Caco-2 (cell line): Measurements from ENCODE around the gene C1QTNF12. TPM values are rescaled to one million over a fixed set of nuclear protein-coding genes. Genes with fewer than 3 reads are reported as not detected.

ENCODE experiments used
- BruUV-seq: library from RNA; stranded (reverse); fragments of 400-500 nt; replicated peaks from 2 replicates; lab custom pipeline; 2021; lab: Mats Ljungman, UMichigan
- CTCF ChIA-PET: fragments of 300-600 bp; sonication (Branson Sonifier 250); formaldehyde crosslinking; loops from one replicate; lab custom pipeline; 2022; ENCODE audit warnings: antibody characterized with exemption; lab: Charles Lee
- POLR2A ChIA-PET: fragments of 300-600 bp; sonication (Branson Sonifier 250); formaldehyde crosslinking; loops from one replicate; lab custom pipeline; 2022; ENCODE audit warnings: antibody characterized with exemption; lab: Charles Lee
- DNase-seq, 2 experiments: peaks; one replicate each; pipeline versions ENCODE4 v3.0.0 to v3.0.0-alpha.2; 2020 to 2022
- H3K27me3 ChIP-seq: replicated peaks from 2 replicates; pipeline ENCODE4 v1.6.0; 2011; ENCODE audit warnings: low read length; ENCODE audit not compliant: control insufficient read depth, insufficient read depth
- H3K36me3 ChIP-seq: 2 replicates; pipeline ENCODE4 v1.5.1; 2011; ENCODE audit warnings: low read length; ENCODE audit not compliant: control insufficient read depth, insufficient read depth
- H3K4me1 ChIP-seq: fragments of 250-450 bp; sonication (Bioruptor Pico); 2 replicates; pipeline ENCODE4 v1.5.1; 2020; ENCODE audit warnings: mild to moderate bottlenecking
- H3K4me3 ChIP-seq: 2 replicates; pipeline ENCODE4 v1.5.1; 2011; ENCODE audit warnings: low read depth, mild to moderate bottlenecking, control low read depth, low read length
- H3K9me3 ChIP-seq: fragments of 250-450 bp; sonication (Bioruptor Pico); 2 replicates; pipeline ENCODE4 v1.5.1; 2020; ENCODE audit warnings: mild to moderate bottlenecking, moderate library complexity
- H3K27ac Mint-ChIP-seq: one replicate; pipeline ENCODE4 v1.8.0; 2022; ENCODE audit warnings: mixed read lengths; ENCODE audit not compliant: unreplicated experiment
- H3K27me3 Mint-ChIP-seq: one replicate; pipeline ENCODE4 v1.8.0; 2022; ENCODE audit warnings: mixed read lengths; ENCODE audit not compliant: insufficient read depth, unreplicated experiment
- H3K36me3 Mint-ChIP-seq: one replicate; pipeline ENCODE4 v1.8.0; 2022; ENCODE audit warnings: mild to moderate bottlenecking, mixed read lengths; ENCODE audit not compliant: insufficient read depth, unreplicated experiment
- H3K4me1 Mint-ChIP-seq: one replicate; pipeline ENCODE4 v1.8.0; 2022; ENCODE audit warnings: low read depth, mixed read lengths; ENCODE audit not compliant: unreplicated experiment
- H3K4me3 Mint-ChIP-seq: one replicate; pipeline ENCODE4 v1.8.0; 2022; ENCODE audit warnings: mild to moderate bottlenecking, moderate library complexity, mixed read lengths; ENCODE audit not compliant: unreplicated experiment
- H3K9me3 Mint-ChIP-seq: one replicate; pipeline ENCODE4 v1.8.0; 2022; ENCODE audit warnings: mixed read lengths; ENCODE audit not compliant: unreplicated experiment
- intact Hi-C: fragments of 100-400 bp; cut with micrococcal nuclease; formaldehyde crosslinking; loops from one replicate; pipeline ENCODE4 v1.10.0; 2022; ENCODE audit not compliant: unreplicated experiment
- total RNA-seq: library from RNA; stranded (reverse); gene quantifications from 2 replicates; pipeline ENCODE4 v1.2.3, GENCODE V29; 2022
- TF ChIP-seq, protein P1 (sequence below), 2 experiments: fragments of 200-600 bp in 1 of 2; IDR thresholded peaks; 1 replicate in 1 of 2; 2 replicates in 1 of 2; pipeline versions ENCODE4 v1.5.1 to v1.8.0; 2011 to 2022; ENCODE audit warnings: antibody characterized with exemption in 1 of 2, control low read depth in 1 of 2, inconsistent platforms in 1 of 2, low read depth in 1 of 2, low read length in 1 of 2, mild to moderate bottlenecking in 1 of 2, moderate library complexity in 1 of 2; ENCODE audit not compliant: insufficient read depth in 1 of 2, severe bottlenecking in 1 of 2, unreplicated experiment in 1 of 2

The C1QTNF12 gene
- total RNA-seq, 1 experiment from 2014 or later, result 3.7 TPM

DNA sequence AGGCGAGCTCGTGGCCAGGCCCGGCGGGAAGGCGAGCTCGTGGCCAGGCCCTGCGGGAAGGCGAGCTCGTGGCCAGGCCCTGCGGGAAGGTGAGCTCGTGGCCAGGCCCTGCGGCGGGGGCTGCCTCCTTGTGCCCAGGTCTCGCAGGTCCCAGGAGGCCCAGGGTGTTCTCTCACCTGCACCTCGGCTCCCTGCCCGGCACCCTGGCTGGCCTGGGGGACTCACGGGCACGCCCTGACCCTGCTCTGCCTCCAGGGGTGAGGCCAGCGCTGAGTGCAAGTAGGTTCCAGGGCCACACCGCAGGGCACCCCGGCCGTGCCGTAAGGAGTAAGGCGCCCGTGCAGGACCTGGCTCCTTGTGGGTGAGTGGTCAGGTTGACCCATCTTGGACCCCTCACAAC, 19.1 kb downstream of the C1QTNF12 start:
- no peak for DNase-seq
- no peak overlapping the region for H3K4me3 ChIP-seq
- no peak overlapping the region for H3K27ac Mint-ChIP-seq
- H3K36me3 ChIP-seq, result peaks cover 3% of the 10 kb centered on the region; the same call in 1 of the 2 replicates
- POLR2A ChIA-PET, result no interaction called here
- H3K4me3 Mint-ChIP-seq, result no peak overlapping the region
- no peaks in the 10 kb centered on the region for H3K27me3 Mint-ChIP-seq
- TF ChIP-seq, protein P1, sequence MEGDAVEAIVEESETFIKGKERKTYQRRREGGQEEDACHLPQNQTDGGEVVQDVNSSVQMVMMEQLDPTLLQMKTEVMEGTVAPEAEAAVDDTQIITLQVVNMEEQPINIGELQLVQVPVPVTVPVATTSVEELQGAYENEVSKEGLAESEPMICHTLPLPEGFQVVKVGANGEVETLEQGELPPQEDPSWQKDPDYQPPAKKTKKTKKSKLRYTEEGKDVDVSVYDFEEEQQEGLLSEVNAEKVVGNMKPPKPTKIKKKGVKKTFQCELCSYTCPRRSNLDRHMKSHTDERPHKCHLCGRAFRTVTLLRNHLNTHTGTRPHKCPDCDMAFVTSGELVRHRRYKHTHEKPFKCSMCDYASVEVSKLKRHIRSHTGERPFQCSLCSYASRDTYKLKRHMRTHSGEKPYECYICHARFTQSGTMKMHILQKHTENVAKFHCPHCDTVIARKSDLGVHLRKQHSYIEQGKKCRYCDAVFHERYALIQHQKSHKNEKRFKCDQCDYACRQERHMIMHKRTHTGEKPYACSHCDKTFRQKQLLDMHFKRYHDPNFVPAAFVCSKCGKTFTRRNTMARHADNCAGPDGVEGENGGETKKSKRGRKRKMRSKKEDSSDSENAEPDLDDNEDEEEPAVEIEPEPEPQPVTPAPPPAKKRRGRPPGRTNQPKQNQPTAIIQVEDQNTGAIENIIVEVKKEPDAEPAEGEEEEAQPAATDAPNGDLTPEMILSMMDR (IDR thresholded peaks at IDR 0.05; ENCODE audit: insufficient read depth in 1 of 2, low read depth in 1 of 2, low read length in 1 of 2, severe bottlenecking in 1 of 2, unreplicated experiment in 1 of 2), result no peak
- H3K4me1 ChIP-seq, result no peaks in the 10 kb centered on the region
- no peaks in the 10 kb centered on the region for H3K9me3 ChIP-seq
- H3K4me1 Mint-ChIP-seq, result peaks cover 6% of the 10 kb centered on the region
- peaks cover 51% of the 10 kb centered on the region for H3K36me3 Mint-ChIP-seq
- CTCF ChIA-PET, result no interaction called here
- intact Hi-C loops, result no loop called here
- BruUV-seq, result no TSS peak
- H3K27me3 ChIP-seq, result no peaks in the 10 kb centered on the region
- H3K9me3 Mint-ChIP-seq, result no peaks in the 10 kb centered on the region

DNA sequence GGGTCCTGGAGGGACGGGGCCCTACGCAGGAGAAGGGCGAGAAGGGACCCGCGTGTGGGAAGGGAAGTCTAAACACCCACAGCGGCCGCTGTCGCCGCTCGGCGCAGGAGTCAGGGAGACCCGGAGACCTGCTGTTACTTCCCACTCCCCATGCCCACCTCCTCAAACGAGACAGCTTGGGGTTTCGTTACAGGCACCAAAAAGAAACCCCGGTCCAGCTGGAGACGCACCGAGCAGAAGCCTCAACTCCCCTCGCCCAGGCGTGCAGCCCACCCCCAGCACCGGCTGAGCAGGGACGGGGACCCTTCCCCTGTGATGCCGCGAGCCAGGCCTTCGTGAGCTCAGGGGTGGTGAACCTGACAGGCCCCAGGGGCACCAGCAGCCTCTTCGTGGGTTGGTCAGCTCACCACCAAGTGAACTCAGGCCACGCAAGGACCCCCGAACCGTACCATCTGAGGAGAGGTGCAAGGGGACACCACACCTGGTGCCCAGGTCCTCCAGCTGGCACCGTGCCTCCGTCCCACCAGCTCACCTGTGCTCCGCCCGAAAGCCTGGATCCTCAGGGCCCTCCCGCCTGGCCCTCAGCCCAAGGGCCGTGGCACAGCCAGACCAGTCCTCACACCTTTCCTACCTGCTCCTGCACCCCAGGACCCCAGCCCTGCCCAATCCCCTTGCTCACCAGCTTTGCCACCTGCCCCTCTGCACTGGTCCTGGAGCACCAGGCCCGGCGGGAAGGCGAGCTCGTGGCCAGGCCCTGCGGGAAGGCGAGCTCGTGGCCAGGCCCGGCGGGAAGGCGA, 19.8 kb downstream of the C1QTNF12 start:
- BruUV-seq, result no TSS peak
- no peaks in the 10 kb centered on the region for H3K9me3 Mint-ChIP-seq
- Histone ChIP-seq H3K27me3 (no peaks in the 10 kb centered on the region), H3K36me3 (peaks cover 3% of the 10 kb centered on the region; the same call in 1 of the 2 replicates), H3K9me3 (no peaks in the 10 kb centered on the region), H3K4me3 (no peak overlapping the region), H3K4me1 (no peaks in the 10 kb centered on the region)
- peaks cover 51% of the 10 kb centered on the region for H3K36me3 Mint-ChIP-seq
- peaks cover 6% of the 10 kb centered on the region for H3K4me1 Mint-ChIP-seq
- POLR2A ChIA-PET, result no interaction called here
- TF ChIP-seq, protein P1 (IDR thresholded peaks at IDR 0.05; ENCODE audit: insufficient read depth in 1 of 2, low read depth in 1 of 2, low read length in 1 of 2, severe bottlenecking in 1 of 2, unreplicated experiment in 1 of 2), result no peak
- no peak overlapping the region for H3K4me3 Mint-ChIP-seq
- no peak for DNase-seq
- no peaks in the 10 kb centered on the region for H3K27me3 Mint-ChIP-seq
- H3K27ac Mint-ChIP-seq, result no peak overlapping the region
- intact Hi-C loops, result no loop called here
- CTCF ChIA-PET, result no interaction called here

DNA sequence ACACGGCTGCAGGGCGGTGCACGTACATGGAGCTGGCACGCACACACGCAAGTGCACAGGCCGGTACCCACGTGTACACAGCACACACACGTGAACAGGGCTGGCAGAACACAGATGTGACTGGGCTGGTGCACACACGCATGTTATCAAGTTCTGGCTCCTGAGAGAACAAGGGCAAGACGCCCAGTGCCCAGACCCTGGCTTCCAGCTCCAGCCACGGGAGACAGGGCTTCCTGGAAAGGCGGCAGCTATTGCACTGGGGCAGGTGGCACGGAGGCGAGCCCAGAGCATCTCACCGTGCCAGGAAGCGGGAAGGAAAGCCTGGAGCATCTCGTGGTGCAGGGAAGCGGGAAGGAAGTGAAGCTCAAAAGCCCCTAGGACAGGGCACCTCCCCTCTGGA, 20.6 kb downstream of the C1QTNF12 start:
- Histone ChIP-seq H3K9me3 (no peaks in the 10 kb centered on the region), H3K4me1 (no peaks in the 10 kb centered on the region), H3K4me3 (no peak overlapping the region), H3K36me3 (peaks cover 3% of the 10 kb centered on the region; the same call in 1 of the 2 replicates), H3K27me3 (no peaks in the 10 kb centered on the region)
- no peak for DNase-seq
- intact Hi-C loops, result no loop called here
- BruUV-seq, result no TSS peak
- ChIA-PET CTCF (no interaction called here), POLR2A (no interaction called here)
- H3K27ac Mint-ChIP-seq, result no peak overlapping the region
- no peaks in the 10 kb centered on the region for H3K27me3 Mint-ChIP-seq
- H3K4me1 Mint-ChIP-seq, result peaks cover 6% of the 10 kb centered on the region
- H3K36me3 Mint-ChIP-seq, result peaks cover 51% of the 10 kb centered on the region
- TF ChIP-seq, protein P1 (IDR thresholded peaks at IDR 0.05; ENCODE audit: insufficient read depth in 1 of 2, low read depth in 1 of 2, low read length in 1 of 2, severe bottlenecking in 1 of 2, unreplicated experiment in 1 of 2), result no peak
- no peak overlapping the region for H3K4me3 Mint-ChIP-seq
- no peaks in the 10 kb centered on the region for H3K9me3 Mint-ChIP-seq
